K562 (cell line): Measurements from ENCODE around the gene BHLHE23. TPM values are rescaled to one million over a fixed set of nuclear protein-coding genes. Genes with fewer than 3 reads are reported as not detected.

Experiments used
- ATAC-seq: fragments of 200-7000 bp; cut with Tn5 transposase; 3 replicates; pipeline ENCODE4 v1.9.1; 2020; ENCODE audit warnings: moderate library complexity
- BruUV-seq: library from RNA; stranded (reverse); fragments of 400-500 nt; replicated peaks from 2 replicates; lab custom pipeline; 2021; lab: Mats Ljungman, UMichigan
- CTCF ChIA-PET: fragments of 300-600 bp; formaldehyde crosslinking; extraction: SDS; loops from one replicate; lab custom pipeline; 2021; ENCODE audit warnings: low intra/inter-chr PET ratio; lab: Yijun Ruan, JAX
- POLR2A ChIA-PET: fragments of 300-600, 350-650 bp; sonication (Branson Sonifier 250); formaldehyde crosslinking; extraction: SDS; loops from one replicate; lab custom pipeline; 2021; ENCODE audit warnings: antibody characterized with exemption, inconsistent platforms; lab: Yijun Ruan, JAX
- DNase-seq, 4 experiments: peaks; one replicate each; pipeline versions ENCODE4 v3.0.0 to v3.0.0-alpha.2; 2011 to 2018; ENCODE audit warnings: low spot score in 3 of 4, mixed read lengths in 3 of 4; ENCODE audit errors: extremely low read depth in 1 of 4
- FAIRE-seq: peaks from 2 replicates; lab custom pipeline; 2011; peaks lifted over from hg19 to GRCh38; lab: Jason Lieb, UNC
- H2AFZ ChIP-seq: 2 replicates; pipeline ENCODE4 v1.6.0; 2011; ENCODE audit warnings: low read depth, low read length, control low read depth, inconsistent platforms
- H3K27ac ChIP-seq: fragments of 200-600 bp; 3 replicates; pipeline ENCODE4 v1.8.0; 2011; ENCODE audit warnings: low read depth, mild to moderate bottlenecking, control low read depth, inconsistent platforms, low read length, moderate library complexity, mixed read lengths; ENCODE audit errors: extremely low read depth
- H3K27me3 ChIP-seq, 2 experiments: fragments of 300-600 bp in 1 of 2; 2 replicates in 1 of 2; 3 replicates in 1 of 2; pipeline versions ENCODE4 v1.6.0 to v1.8.0; 2011; ENCODE audit warnings: inconsistent platforms in 2 of 2, low read length in 2 of 2, mild to moderate bottlenecking in 1 of 2, mixed read lengths in 1 of 2, moderate library complexity in 1 of 2; ENCODE audit not compliant: control insufficient read depth in 2 of 2, insufficient read depth in 2 of 2
- H3K36me3 ChIP-seq: fragments of 300-600 bp; 3 replicates; pipeline ENCODE4 v1.8.0; 2011; ENCODE audit warnings: mild to moderate bottlenecking, low read length, inconsistent platforms; ENCODE audit not compliant: control insufficient read depth, insufficient read depth
- H3K4me1 ChIP-seq, 2 experiments: fragments of 200-600 bp in 1 of 2; replicated peaks in 1 of 2; 2 replicates in 1 of 2; 3 replicates in 1 of 2; pipeline versions ENCODE4 v1.5.1 to v1.8.0; 2011; ENCODE audit warnings: inconsistent platforms in 2 of 2, low read length in 2 of 2, mild to moderate bottlenecking in 1 of 2, mixed read lengths in 1 of 2, moderate library complexity in 1 of 2; ENCODE audit not compliant: control insufficient read depth in 2 of 2, insufficient read depth in 2 of 2
- H3K4me2 ChIP-seq: 2 replicates; pipeline ENCODE4 v1.6.1; 2011; ENCODE audit warnings: low read length, control low read depth, inconsistent platforms, mixed read lengths; ENCODE audit not compliant: insufficient read depth
- H3K4me3 ChIP-seq: fragments of 200-600 bp; sonication (generic), shearing (Covaris generic); 2 replicates; pipeline ENCODE4 v1.5.1; 2016; ENCODE audit warnings: control low read depth, inconsistent platforms
- H3K79me2 ChIP-seq: fragments of 200-600 bp; 3 replicates; pipeline ENCODE4 v1.8.0; 2011; ENCODE audit warnings: low read length, inconsistent platforms; ENCODE audit not compliant: control insufficient read depth, insufficient read depth
- H3K9ac ChIP-seq, 2 experiments: 2 replicates each; pipeline versions ENCODE4 v1.6.0 to v1.6.1; 2011; ENCODE audit warnings: low read depth in 2 of 2, low read length in 2 of 2, control low read depth in 1 of 2, inconsistent platforms in 1 of 2, mild to moderate bottlenecking in 1 of 2, mixed read lengths in 1 of 2; ENCODE audit not compliant: insufficient read depth in 1 of 2
- H3K9me1 ChIP-seq: one replicate; pipeline ENCODE4 v1.6.0; 2011; ENCODE audit warnings: inconsistent platforms, mild to moderate bottlenecking, low read length, moderate library complexity; ENCODE audit not compliant: control insufficient read depth, insufficient read depth
- H3K9me3 ChIP-seq: replicated peaks from 2 replicates; pipeline ENCODE4 v1.5.1; 2011; ENCODE audit warnings: low read depth, low read length, inconsistent platforms; ENCODE audit not compliant: control insufficient read depth, insufficient read depth
- H4K20me1 ChIP-seq: replicated peaks from 2 replicates; pipeline ENCODE4 v1.6.1; 2011; ENCODE audit warnings: low read length, inconsistent platforms, mixed read lengths; ENCODE audit not compliant: control insufficient read depth, insufficient read depth
- ATF6 ChIP-seq: sonication (generic); formaldehyde crosslinking; IDR thresholded peaks from 2 replicates; pipeline ENCODE4 v1.4.0; 2020; ENCODE audit warnings: mild to moderate bottlenecking, missing genetic modification reagents
- FOXA1 ChIP-seq: fragments of 450-650 bp; IDR thresholded peaks from 2 replicates; pipeline ENCODE4 v1.6.1; 2016; ENCODE audit warnings: mild to moderate bottlenecking, borderline replicate concordance
- KDM2B ChIP-seq: fragments of 250-450 bp; sonication (Bioruptor Pico); IDR thresholded peaks from 2 replicates; pipeline ENCODE4 v1.8.0; 2021; ENCODE audit warnings: mild to moderate bottlenecking, moderate library complexity
- NBN ChIP-seq: fragments of 450-650 bp; IDR thresholded peaks from 2 replicates; pipeline ENCODE4 v1.6.1; 2016; ENCODE audit warnings: low read depth, mild to moderate bottlenecking
- WGBS: fragments of 100-300 bp; shearing (Covaris generic); methylation state at CpG from one replicate; pipeline ENCODE4 v1.1.6; 2016; ENCODE audit warnings: low coverage, mixed read lengths; ENCODE audit not compliant: insufficient coverage; ENCODE audit errors: missing lambda C conversion rate; 5-methylcytosine and 5-hydroxymethylcytosine counted together
- in situ Hi-C: fragments of 300-500 bp; cut with MboI; formaldehyde crosslinking; loops from 4 replicates; pipeline ENCODE4 v1.15.0; 2018; ENCODE audit warnings: inconsistent platforms, mixed read lengths
- intact Hi-C: fragments of 100-400 bp; cut with micrococcal nuclease; formaldehyde crosslinking; loops from 2 replicates; pipeline ENCODE4 v1.14.2; 2022
- polyA plus RNA-seq, 8 experiments: library from polyadenylated mRNA; depleted of rRNA in 4 of 8; stranded (reverse) in 5 of 8; unstranded in 3 of 8; fragments of >200 nt; fragmentation: Nextera tagmentation in 2 of 8; fragmentation: Illumina TruSeq in 1 of 8; extraction: Ambion mirVana in 2 of 8; extraction: Trizol in 1 of 8; gene quantifications; 2 replicates each; pipeline versions ENCODE4 v1.2.1 to v1.2.3, GENCODE V29; 2011 to 2014; ENCODE audit warnings: inconsistent platforms in 1 of 8, missing spikeins in 1 of 8
- total RNA-seq, 7 experiments: library from RNA; depleted of rRNA in 6 of 7; stranded (reverse); fragments of >200 nt in 6 of 7; fragmentation: Illumina TruSeq in 2 of 7; extraction: Trizol in 2 of 7; gene quantifications; 2 replicates each; pipeline versions ENCODE4 v1.2.1 to v1.2.3, GENCODE V29; 2011 to 2021; ENCODE audit warnings: low replicate concordance in 1 of 7
- TF ChIP-seq, protein P1 (sequence below): fragments of 250-450 bp; sonication (Bioruptor Pico); IDR thresholded peaks from 2 replicates; pipeline ENCODE4 v1.8.0; 2022; ENCODE audit warnings: moderate library complexity, mild to moderate bottlenecking, inconsistent platforms
- TF ChIP-seq, protein P2 (sequence below): fragments of 450-650 bp; IDR thresholded peaks from 2 replicates; pipeline ENCODE4 v1.6.1; 2016; ENCODE audit warnings: borderline replicate concordance

Gene BHLHE23
- total and polyA plus RNA-seq, 9 of the 15 experiments (the other 6 are each of a cell fraction or from before 2014, with no cell fraction given), result not detected

GRCh38 chr20:63029358-63030121 is 22.8 kb upstream of the BHLHE23 start:
- H3K9me1 ChIP-seq, result no peaks in the 10 kb centered on the region
- in situ Hi-C loops, result no loop called here
- 20% methylated on average over 36 of the region's 37 CpGs for WGBS
- no peak for FAIRE-seq
- no peak overlapping the region for H3K9ac ChIP-seq
- ATAC-seq, result no peak
- H3K27me3 ChIP-seq, result peaks cover 53 to 85% of the 10 kb centered on the region in 2 experiments
- TF ChIP-seq, protein P1, sequence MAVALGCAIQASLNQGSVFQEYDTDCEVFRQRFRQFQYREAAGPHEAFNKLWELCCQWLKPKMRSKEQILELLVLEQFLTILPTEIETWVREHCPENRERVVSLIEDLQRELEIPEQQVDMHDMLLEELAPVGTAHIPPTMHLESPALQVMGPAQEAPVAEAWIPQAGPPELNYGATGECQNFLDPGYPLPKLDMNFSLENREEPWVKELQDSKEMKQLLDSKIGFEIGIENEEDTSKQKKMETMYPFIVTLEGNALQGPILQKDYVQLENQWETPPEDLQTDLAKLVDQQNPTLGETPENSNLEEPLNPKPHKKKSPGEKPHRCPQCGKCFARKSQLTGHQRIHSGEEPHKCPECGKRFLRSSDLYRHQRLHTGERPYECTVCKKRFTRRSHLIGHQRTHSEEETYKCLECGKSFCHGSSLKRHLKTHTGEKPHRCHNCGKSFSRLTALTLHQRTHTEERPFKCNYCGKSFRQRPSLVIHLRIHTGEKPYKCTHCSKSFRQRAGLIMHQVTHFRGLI, result no peak
- TF ChIP-seq, protein P2, sequence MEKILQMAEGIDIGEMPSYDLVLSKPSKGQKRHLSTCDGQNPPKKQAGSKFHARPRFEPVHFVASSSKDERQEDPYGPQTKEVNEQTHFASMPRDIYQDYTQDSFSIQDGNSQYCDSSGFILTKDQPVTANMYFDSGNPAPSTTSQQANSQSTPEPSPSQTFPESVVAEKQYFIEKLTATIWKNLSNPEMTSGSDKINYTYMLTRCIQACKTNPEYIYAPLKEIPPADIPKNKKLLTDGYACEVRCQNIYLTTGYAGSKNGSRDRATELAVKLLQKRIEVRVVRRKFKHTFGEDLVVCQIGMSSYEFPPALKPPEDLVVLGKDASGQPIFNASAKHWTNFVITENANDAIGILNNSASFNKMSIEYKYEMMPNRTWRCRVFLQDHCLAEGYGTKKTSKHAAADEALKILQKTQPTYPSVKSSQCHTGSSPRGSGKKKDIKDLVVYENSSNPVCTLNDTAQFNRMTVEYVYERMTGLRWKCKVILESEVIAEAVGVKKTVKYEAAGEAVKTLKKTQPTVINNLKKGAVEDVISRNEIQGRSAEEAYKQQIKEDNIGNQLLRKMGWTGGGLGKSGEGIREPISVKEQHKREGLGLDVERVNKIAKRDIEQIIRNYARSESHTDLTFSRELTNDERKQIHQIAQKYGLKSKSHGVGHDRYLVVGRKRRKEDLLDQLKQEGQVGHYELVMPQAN, result no peak
- no peak for TF ChIP-seq FOXA1
- no peak for TF ChIP-seq ATF6
- no peak for TF ChIP-seq NBN
- TF ChIP-seq KDM2B (CRISPR knock-in tag), result no peak
- H3K4me3 ChIP-seq, result no peak overlapping the region
- no peaks in the 10 kb centered on the region for H3K9me3 ChIP-seq
- H4K20me1 ChIP-seq, result 0 out of 2 replicates have a peak, but pooled peaks cover 3% of the 10 kb centered on the region
- intact Hi-C loops, result no loop called here
- H3K36me3 ChIP-seq, result no peaks in the 10 kb centered on the region
- no peak for DNase-seq
- no peak overlapping the region for H3K27ac ChIP-seq
- H3K4me2 ChIP-seq, result no peak overlapping the region
- H3K79me2 ChIP-seq, result no peaks in the 10 kb centered on the region
- ChIA-PET POLR2A (interaction anchor here (1.3 kb wide), 1 partner anchor 9 kb away, joined by 3 read pairs; no protein-coding TSS in a partner anchor), CTCF (no interaction called here)
- peaks cover 0 to 20% of the 10 kb centered on the region in 2 experiments; a peak in 2 of 5 replicates for H3K4me1 ChIP-seq
- no TSS peak for BruUV-seq
- no peak overlapping the region for H2AFZ ChIP-seq
